Heart right ventricle (tissue), 16 donors: Measurements from ENCODE around the gene TMED10. TPM values are rescaled to one million over a fixed set of nuclear protein-coding genes. Genes with fewer than 3 reads are reported as not detected.

ENCODE experiments used
- ATAC-seq, 8 donors: fragments of 200-7000 bp; cut with Tn5 transposase; one replicate each; pipeline ENCODE4 v1.9.1; 2020; ENCODE audit warnings: mild to moderate bottlenecking in 8 of 8, moderate library complexity in 8 of 8, moderate number of reproducible peaks in 1 of 8
- DNase-seq, 2 donors: peaks; one replicate each; pipeline ENCODE4 v3.0.0-alpha.2; 2020
- H3K27ac ChIP-seq, 10 donors: fragments of 200-600 bp; sonication (generic) in 2 of 10; one replicate each; pipeline versions ENCODE4 v1.5.0 to v1.8.0; 2020 to 2022; ENCODE audit warnings: mild to moderate bottlenecking in 3 of 10
- H3K27me3 ChIP-seq, 7 donors: fragments of 200-600 bp; one replicate each; pipeline ENCODE4 v1.8.0; 2021 to 2022; ENCODE audit warnings: mild to moderate bottlenecking in 2 of 7
- H3K36me3 ChIP-seq, 9 donors: fragments of 200-600 bp; sonication (generic) in 1 of 9; one replicate each; pipeline versions ENCODE4 v1.5.0 to v1.8.0; 2020 to 2022; ENCODE audit warnings: mild to moderate bottlenecking in 2 of 9
- H3K4me1 ChIP-seq, 9 donors: fragments of 200-600 bp; sonication (generic) in 1 of 9; one replicate each; pipeline versions ENCODE4 v1.5.0 to v1.8.0; 2020 to 2022; ENCODE audit warnings: mild to moderate bottlenecking in 4 of 9
- H3K4me3 ChIP-seq, 10 donors: fragments of 200-600 bp; sonication (generic) in 2 of 10; one replicate each; pipeline versions ENCODE4 v1.5.0 to v1.8.0; 2020 to 2022; ENCODE audit warnings: mild to moderate bottlenecking in 7 of 10, moderate library complexity in 2 of 10
- H3K9me3 ChIP-seq, 11 donors: fragments of 200-600 bp in 10 of 11; sonication (generic) in 2 of 11; one replicate each; pipeline versions ENCODE4 v1.5.0 to v1.8.0; 2013 to 2022; ENCODE audit warnings: mild to moderate bottlenecking in 2 of 11, control low read depth in 1 of 11, moderate library complexity in 1 of 11
- CTCF ChIP-seq, 9 donors: fragments of 200-600 bp; sonication (generic) in 2 of 9; IDR thresholded peaks; one replicate each; pipeline versions ENCODE4 v1.5.0 to v1.8.0; 2021 to 2022; ENCODE audit warnings: antibody characterized with exemption in 9 of 9, mild to moderate bottlenecking in 5 of 9, moderate library complexity in 1 of 9
- WGBS, 2 donors: extraction: QIAGEN DNeasy Blood & Tissue Kit; methylation state at CpG; one replicate each; pipeline ENCODE4 v1.1.7; 2013; ENCODE audit warnings: inconsistent platforms in 1 of 2; 5-methylcytosine and 5-hydroxymethylcytosine counted together
- intact Hi-C, 10 donors: fragments of 100-400 bp; cut with DNase I; formaldehyde crosslinking; loops; one replicate each; pipeline versions ENCODE4 v1.11.1 to v1.14.2; 2022
- polyA plus RNA-seq, 2 donors: library from polyadenylated mRNA; stranded (reverse); fragments of 200-250 nt; gene quantifications; one replicate each; pipeline ENCODE4 v1.2.3, GENCODE V29; 2013
- total RNA-seq, 10 donors: library from RNA; stranded (reverse); fragmentation: NEBNext Ultra II Directional in 3 of 10; extraction: Animal tissue kit (Norgen Biotek cat#: 25700) in 3 of 10; gene quantifications; one replicate each; pipeline versions ENCODE4 v1.2.1 to v1.2.4, GENCODE V29; 2021 to 2023
- donor health status: Arrhythmogenic right ventricular cardiomyopathy.
- donor health status: ischemic (EF 13 %, LVEDD 7.1; RV severe dilation, severe dysfunction).
- donor health status: healthy with polysubstance abuse.
- donor health status: DM: no; HTN: yes; CAD: no.
- donor health status: DM: no; HTN: no; CAD: no.
- donor health status: ischemic (EF 25% LVEDD 6.9; RV normal size, moderate dysfunction).
- donor health status: ischemic (EF 25% LVEDD 5.7; RV mildly dilated, moderate dysfunction).
- donor health status: healthy.
- donor health status: DM: yes; HTN: yes; CAD: no.
- donor health status: Ischemic cardiomyopathy.
- donor health status: ischemic (EF 35%, LVEDD 5.7; RV mildly dilated, moderate dysfunction).
- donor health status: nonischemic (EF 11% LVEDD 7.7; RV severe dilation, severe dysfunction).
- donor health status: DM: yes; HTN: yes; CAD: no.
- donor health status: PGD.
- donor health status: ischemic (EF 29% LVEDD 5.4; RV normal size, mild dysfunction).
- donor health status: nonischemic (EF 23%, LVEDD 6.1; RV moderate dilation, normal function).

The TMED10 gene
- total and polyA plus RNA-seq, 12 donors, result 29.1 to 366 (median 275) TPM

- DNase-seq, result no peak
- intact Hi-C loops, result no loop called here
- no peaks in the 10 kb centered on the region for H3K27me3 ChIP-seq
- no peak overlapping the region for H3K27ac ChIP-seq
- TF ChIP-seq CTCF (IDR thresholded peaks at IDR 0.05), result no peak
- no peak overlapping the region for H3K4me3 ChIP-seq
- H3K9me3 ChIP-seq, result no peaks in the 10 kb centered on the region
- peaks cover 0 to 20% (median 9%) of the 10 kb centered on the region in 9 donors for H3K4me1 ChIP-seq
- ATAC-seq, result no peak
- WGBS, 2 donors, result 70 to 80% methylated on average over 6 of the region's 6 CpGs
- H3K36me3 ChIP-seq, result no peaks in the 10 kb centered on the region
Observed at GRCh38 chr14:75201087-75201486, 24.7 kb upstream of the TMED10 start.

- no peak for TF ChIP-seq CTCF (IDR thresholded peaks at IDR 0.05)
Observed at GRCh38 chr14:75200451-75200850, 24.0 kb upstream of the TMED10 start.

GRCh38 chr14:75198291-75198933 is 22.0 kb upstream of the TMED10 start:
- no peaks in the 10 kb centered on the region for H3K27me3 ChIP-seq
- intact Hi-C loops, result no loop called here
- ATAC-seq (peak; percentile 48 to 94 (median 82)), DNase-seq (peak; percentile 20 to 51)
- no peak overlapping the region for H3K27ac ChIP-seq
- H3K4me1 ChIP-seq, result peaks cover 0 to 14% (median 9%) of the 10 kb centered on the region in 9 donors
- TF ChIP-seq CTCF (IDR thresholded peaks at IDR 0.05), result no peak
- no peaks in the 10 kb centered on the region for H3K9me3 ChIP-seq
- no peak overlapping the region for H3K4me3 ChIP-seq
- no peaks in the 10 kb centered on the region for H3K36me3 ChIP-seq
- 31 to 33% methylated on average over 11 of the region's 11 CpGs for WGBS, 2 donors

More at GRCh38 chr14:75200451-75200850, 24.0 kb upstream of the TMED10 start:
- Histone ChIP-seq H3K9me3 (no peaks in the 10 kb centered on the region), H3K27ac (no peak overlapping the region), H3K4me3 (no peak overlapping the region), H3K36me3 (no peaks in the 10 kb centered on the region), H3K27me3 (no peaks in the 10 kb centered on the region), H3K4me1 (peaks cover 0 to 14% (median 9%) of the 10 kb centered on the region in 9 donors)
- WGBS, 2 donors, result 71 to 77% methylated on average over 4 of the region's 4 CpGs
- DNase-seq, result no peak
- no peak for ATAC-seq
- intact Hi-C loops, result no loop called here

- no peak overlapping the region for H3K27ac ChIP-seq
- intact Hi-C loops, result no loop called here
- no peaks in the 10 kb centered on the region for H3K9me3 ChIP-seq
- no peaks in the 10 kb centered on the region for H3K27me3 ChIP-seq
- TF ChIP-seq CTCF (IDR thresholded peaks at IDR 0.05), result no peak
- peaks cover 0 to 14% (median 9%) of the 10 kb centered on the region in 9 donors for H3K4me1 ChIP-seq
- DNase-seq, result no peak
- H3K36me3 ChIP-seq, result no peaks in the 10 kb centered on the region
- ATAC-seq, result no peak
- H3K4me3 ChIP-seq, result no peak overlapping the region
- 96 to 100% methylated on average over 4 of the region's 4 CpGs for WGBS, 2 donors
Observed at GRCh38 chr14:75197338-75197737, 20.9 kb upstream of the TMED10 start.
